HepG2 (cell line): ENCODE results near the gene FER1L5. TPM values are rescaled to one million over a fixed set of nuclear protein-coding genes. Genes with fewer than 3 reads are reported as not detected.

Source experiments
- AGO2 ChIP-seq: fragments of 200-400 bp; formaldehyde crosslinking; optimal IDR thresholded peaks from 2 replicates; pipeline ENCODE3; 2017; ENCODE audit warnings: mild to moderate bottlenecking, low read depth, low read length, moderate library complexity
- ASH2L ChIP-seq: fragments of 300-600, 200-600 bp; sonication (generic); IDR thresholded peaks from 2 replicates; pipeline ENCODE4 v1.7.0; 2017; ENCODE audit warnings: low read depth, mild to moderate bottlenecking, moderate library complexity, mixed read lengths, low read length; ENCODE audit not compliant: insufficient read length
- ERF ChIP-seq: IDR thresholded peaks from 2 replicates; pipeline ENCODE4 v1.6.1; 2018; ENCODE audit warnings: missing biosample characterization, missing genetic modification reagents
- GTF3A ChIP-seq: sonication (generic); formaldehyde crosslinking; conservative IDR thresholded peaks from 2 replicates; pipeline ENCODE4 v1.4.0; 2020; ENCODE audit warnings: mild to moderate bottlenecking, missing genetic modification reagents
- KDM5B ChIP-seq: sonication (generic); formaldehyde crosslinking; IDR thresholded peaks from 2 replicates; pipeline ENCODE4 v1.4.0; 2020; ENCODE audit warnings: missing genetic modification reagents, mild to moderate bottlenecking, borderline replicate concordance
- SRF ChIP-seq: IDR thresholded peaks from 2 replicates; pipeline ENCODE4 v1.6.1; 2011; ENCODE audit warnings: mild to moderate bottlenecking, low read depth, low read length, moderate library complexity
- ZBTB7A ChIP-seq: sonication (generic); formaldehyde crosslinking; IDR thresholded peaks from 2 replicates; pipeline ENCODE4 v1.8.0; 2022; ENCODE audit warnings: mild to moderate bottlenecking, missing genetic modification reagents
- ZNF362 ChIP-seq: sonication (generic); formaldehyde crosslinking; IDR thresholded peaks from 2 replicates; pipeline ENCODE4 v1.4.0; 2020; ENCODE audit warnings: missing genetic modification reagents, mild to moderate bottlenecking, borderline replicate concordance
- ZNF883 ChIP-seq: sonication (generic); formaldehyde crosslinking; IDR thresholded peaks from 2 replicates; pipeline ENCODE4 v1.5.1; 2020; ENCODE audit warnings: mild to moderate bottlenecking, missing genetic modification reagents; ENCODE audit errors: not compliant biosample characterization
- ZSCAN25 ChIP-seq: sonication (generic); formaldehyde crosslinking; IDR thresholded peaks from 2 replicates; pipeline ENCODE4 v1.8.0; 2022; ENCODE audit warnings: mild to moderate bottlenecking, missing genetic modification reagents
- polyA plus RNA-seq, 8 experiments: library from polyadenylated mRNA; depleted of rRNA in 3 of 8; stranded (reverse) in 7 of 8; unstranded in 1 of 8; fragments of >200 nt; fragmentation: Illumina TruSeq in 4 of 8; extraction: Trizol in 4 of 8; gene quantifications; 2 replicates each; pipeline versions ENCODE4 v1.2.1 to v1.2.3, GENCODE V29; 2011 to 2016; ENCODE audit warnings: low read depth in 4 of 8, missing spikeins in 1 of 8, mixed read lengths in 1 of 8; ENCODE audit not compliant: insufficient read depth in 1 of 8
- total RNA-seq, 5 experiments: library from RNA; depleted of rRNA; stranded (reverse); fragments of >200 nt; fragmentation: Illumina TruSeq; extraction: Trizol; gene quantifications; 2 replicates each; pipeline ENCODE4 v1.2.3, GENCODE V29; 2016; ENCODE audit warnings: low read depth in 1 of 5
- TF ChIP-seq, protein P1 (sequence below): IDR thresholded peaks from 2 replicates; pipeline ENCODE4 v1.6.1; 2016; ENCODE audit warnings: mild to moderate bottlenecking
- TF ChIP-seq, protein P2 (sequence below): sonication (generic); formaldehyde crosslinking; IDR thresholded peaks from 2 replicates; pipeline ENCODE4 v1.4.0; 2020; ENCODE audit warnings: mild to moderate bottlenecking, missing genetic modification reagents
- TF ChIP-seq, protein P3 (sequence below): sonication (generic); formaldehyde crosslinking; IDR thresholded peaks from 2 replicates; pipeline ENCODE4 v1.9.0; 2022; ENCODE audit warnings: low read depth, missing genetic modification reagents
- TF ChIP-seq, protein P4 (sequence below): sonication (generic); formaldehyde crosslinking; IDR thresholded peaks from 2 replicates; pipeline ENCODE4 v1.8.0; 2022; ENCODE audit warnings: mild to moderate bottlenecking, missing genetic modification reagents
- TF ChIP-seq, protein P5 (sequence below): sonication (generic); formaldehyde crosslinking; IDR thresholded peaks from 2 replicates; pipeline ENCODE4 v1.4.0; 2020; ENCODE audit warnings: mild to moderate bottlenecking, missing genetic modification reagents
- TF ChIP-seq, protein P6 (sequence below): sonication (generic); formaldehyde crosslinking; IDR thresholded peaks from 2 replicates; pipeline ENCODE4 v1.5.0; 2020; ENCODE audit warnings: mild to moderate bottlenecking, missing genetic modification reagents

The FER1L5 gene
- total and polyA plus RNA-seq, 2 of the 13 experiments (the other 11 are each of a cell fraction or from before 2014, with no cell fraction given): 0.02 to 0.08 TPM

DNA sequence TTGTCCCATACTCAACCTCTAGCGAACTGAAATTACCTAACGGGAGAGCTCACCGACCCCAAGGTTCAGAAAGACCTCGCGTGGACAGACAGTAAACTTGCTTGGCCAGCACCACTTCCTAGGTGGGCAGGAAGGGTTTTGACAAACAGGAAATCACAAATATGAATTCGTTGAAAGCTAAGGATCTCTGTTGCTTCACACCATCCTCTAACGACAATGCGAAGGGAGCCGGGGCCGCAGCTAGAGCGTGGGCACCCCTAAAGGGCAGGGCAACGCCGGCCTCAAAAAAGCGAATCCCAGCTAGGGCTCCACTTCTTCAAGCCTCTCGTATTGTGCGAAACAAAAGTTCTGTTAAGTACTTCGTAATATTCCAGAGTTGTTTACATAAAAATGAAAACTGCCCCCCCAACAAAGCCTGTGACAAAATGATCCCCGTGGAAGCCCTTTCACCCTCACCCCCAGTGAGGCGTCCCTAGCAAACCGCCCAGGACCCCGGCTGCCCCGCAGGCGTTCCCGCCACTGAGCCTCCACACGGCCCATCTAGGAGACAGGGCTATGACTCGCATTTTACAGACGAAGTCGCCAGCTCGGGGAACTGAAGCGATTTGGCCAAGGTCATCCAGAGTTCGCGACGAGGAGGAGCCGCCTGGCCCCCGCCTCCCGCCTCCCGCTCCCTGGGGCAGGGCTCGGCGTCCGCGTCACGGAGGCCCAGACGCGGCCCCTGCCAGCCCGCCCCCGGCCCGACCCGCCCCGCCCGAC lies 5.0 kb upstream of the FER1L5 start (continued):
- TF ChIP-seq ZNF362 (peak; percentile 36; the same call in 1 of the 2 replicates), ASH2L (peak; percentile 74), GTF3A (peak; percentile 92), SRF (no peak), ZBTB7A (CRISPR knock-in tag) (no peak), ZNF883 (CRISPR knock-in tag) (peak; percentile 78), KDM5B (0 out of 2 replicates have a peak, but pooled peaks have one; percentile 12), ZSCAN25 (CRISPR knock-in tag) (peak; percentile 43; the same call in 1 of the 2 replicates), ERF (CRISPR knock-in tag) (peak; percentile 13; the same call in 1 of the 2 replicates), AGO2 (peak; percentile 58)
- TF ChIP-seq, protein P1, sequence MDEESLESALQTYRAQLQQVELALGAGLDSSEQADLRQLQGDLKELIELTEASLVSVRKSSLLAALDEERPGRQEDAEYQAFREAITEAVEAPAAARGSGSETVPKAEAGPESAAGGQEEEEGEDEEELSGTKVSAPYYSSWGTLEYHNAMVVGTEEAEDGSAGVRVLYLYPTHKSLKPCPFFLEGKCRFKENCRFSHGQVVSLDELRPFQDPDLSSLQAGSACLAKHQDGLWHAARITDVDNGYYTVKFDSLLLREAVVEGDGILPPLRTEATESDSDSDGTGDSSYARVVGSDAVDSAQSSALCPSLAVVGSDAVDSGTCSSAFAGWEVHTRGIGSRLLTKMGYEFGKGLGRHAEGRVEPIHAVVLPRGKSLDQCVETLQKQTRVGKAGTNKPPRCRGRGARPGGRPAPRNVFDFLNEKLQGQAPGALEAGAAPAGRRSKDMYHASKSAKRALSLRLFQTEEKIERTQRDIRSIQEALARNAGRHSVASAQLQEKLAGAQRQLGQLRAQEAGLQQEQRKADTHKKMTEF (CRISPR knock-in tag): no peak
- TF ChIP-seq, protein P2, sequence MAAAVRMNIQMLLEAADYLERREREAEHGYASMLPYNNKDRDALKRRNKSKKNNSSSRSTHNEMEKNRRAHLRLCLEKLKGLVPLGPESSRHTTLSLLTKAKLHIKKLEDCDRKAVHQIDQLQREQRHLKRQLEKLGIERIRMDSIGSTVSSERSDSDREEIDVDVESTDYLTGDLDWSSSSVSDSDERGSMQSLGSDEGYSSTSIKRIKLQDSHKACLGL (CRISPR knock-in tag): 0 out of 2 replicates have a peak, but pooled peaks have one; percentile 8
- TF ChIP-seq, protein P3, sequence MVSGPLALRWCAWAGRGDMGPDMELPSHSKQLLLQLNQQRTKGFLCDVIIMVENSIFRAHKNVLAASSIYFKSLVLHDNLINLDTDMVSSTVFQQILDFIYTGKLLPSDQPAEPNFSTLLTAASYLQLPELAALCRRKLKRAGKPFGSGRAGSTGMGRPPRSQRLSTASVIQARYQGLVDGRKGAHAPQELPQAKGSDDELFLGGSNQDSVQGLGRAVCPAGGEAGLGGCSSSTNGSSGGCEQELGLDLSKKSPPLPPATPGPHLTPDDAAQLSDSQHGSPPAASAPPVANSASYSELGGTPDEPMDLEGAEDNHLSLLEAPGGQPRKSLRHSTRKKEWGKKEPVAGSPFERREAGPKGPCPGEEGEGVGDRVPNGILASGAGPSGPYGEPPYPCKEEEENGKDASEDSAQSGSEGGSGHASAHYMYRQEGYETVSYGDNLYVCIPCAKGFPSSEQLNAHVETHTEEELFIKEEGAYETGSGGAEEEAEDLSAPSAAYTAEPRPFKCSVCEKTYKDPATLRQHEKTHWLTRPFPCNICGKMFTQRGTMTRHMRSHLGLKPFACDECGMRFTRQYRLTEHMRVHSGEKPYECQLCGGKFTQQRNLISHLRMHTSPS (CRISPR knock-in tag): 0 out of 2 replicates have a peak, but pooled peaks have one; percentile 31
- TF ChIP-seq, protein P4, sequence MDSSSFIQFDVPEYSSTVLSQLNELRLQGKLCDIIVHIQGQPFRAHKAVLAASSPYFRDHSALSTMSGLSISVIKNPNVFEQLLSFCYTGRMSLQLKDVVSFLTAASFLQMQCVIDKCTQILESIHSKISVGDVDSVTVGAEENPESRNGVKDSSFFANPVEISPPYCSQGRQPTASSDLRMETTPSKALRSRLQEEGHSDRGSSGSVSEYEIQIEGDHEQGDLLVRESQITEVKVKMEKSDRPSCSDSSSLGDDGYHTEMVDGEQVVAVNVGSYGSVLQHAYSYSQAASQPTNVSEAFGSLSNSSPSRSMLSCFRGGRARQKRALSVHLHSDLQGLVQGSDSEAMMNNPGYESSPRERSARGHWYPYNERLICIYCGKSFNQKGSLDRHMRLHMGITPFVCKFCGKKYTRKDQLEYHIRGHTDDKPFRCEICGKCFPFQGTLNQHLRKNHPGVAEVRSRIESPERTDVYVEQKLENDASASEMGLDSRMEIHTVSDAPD (CRISPR knock-in tag): no peak
- TF ChIP-seq, protein P5, sequence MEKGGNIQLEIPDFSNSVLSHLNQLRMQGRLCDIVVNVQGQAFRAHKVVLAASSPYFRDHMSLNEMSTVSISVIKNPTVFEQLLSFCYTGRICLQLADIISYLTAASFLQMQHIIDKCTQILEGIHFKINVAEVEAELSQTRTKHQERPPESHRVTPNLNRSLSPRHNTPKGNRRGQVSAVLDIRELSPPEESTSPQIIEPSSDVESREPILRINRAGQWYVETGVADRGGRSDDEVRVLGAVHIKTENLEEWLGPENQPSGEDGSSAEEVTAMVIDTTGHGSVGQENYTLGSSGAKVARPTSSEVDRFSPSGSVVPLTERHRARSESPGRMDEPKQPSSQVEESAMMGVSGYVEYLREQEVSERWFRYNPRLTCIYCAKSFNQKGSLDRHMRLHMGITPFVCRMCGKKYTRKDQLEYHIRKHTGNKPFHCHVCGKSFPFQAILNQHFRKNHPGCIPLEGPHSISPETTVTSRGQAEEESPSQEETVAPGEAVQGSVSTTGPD (CRISPR knock-in tag): 0 out of 2 replicates have a peak, but pooled peaks have one; percentile 22
- TF ChIP-seq, protein P6, sequence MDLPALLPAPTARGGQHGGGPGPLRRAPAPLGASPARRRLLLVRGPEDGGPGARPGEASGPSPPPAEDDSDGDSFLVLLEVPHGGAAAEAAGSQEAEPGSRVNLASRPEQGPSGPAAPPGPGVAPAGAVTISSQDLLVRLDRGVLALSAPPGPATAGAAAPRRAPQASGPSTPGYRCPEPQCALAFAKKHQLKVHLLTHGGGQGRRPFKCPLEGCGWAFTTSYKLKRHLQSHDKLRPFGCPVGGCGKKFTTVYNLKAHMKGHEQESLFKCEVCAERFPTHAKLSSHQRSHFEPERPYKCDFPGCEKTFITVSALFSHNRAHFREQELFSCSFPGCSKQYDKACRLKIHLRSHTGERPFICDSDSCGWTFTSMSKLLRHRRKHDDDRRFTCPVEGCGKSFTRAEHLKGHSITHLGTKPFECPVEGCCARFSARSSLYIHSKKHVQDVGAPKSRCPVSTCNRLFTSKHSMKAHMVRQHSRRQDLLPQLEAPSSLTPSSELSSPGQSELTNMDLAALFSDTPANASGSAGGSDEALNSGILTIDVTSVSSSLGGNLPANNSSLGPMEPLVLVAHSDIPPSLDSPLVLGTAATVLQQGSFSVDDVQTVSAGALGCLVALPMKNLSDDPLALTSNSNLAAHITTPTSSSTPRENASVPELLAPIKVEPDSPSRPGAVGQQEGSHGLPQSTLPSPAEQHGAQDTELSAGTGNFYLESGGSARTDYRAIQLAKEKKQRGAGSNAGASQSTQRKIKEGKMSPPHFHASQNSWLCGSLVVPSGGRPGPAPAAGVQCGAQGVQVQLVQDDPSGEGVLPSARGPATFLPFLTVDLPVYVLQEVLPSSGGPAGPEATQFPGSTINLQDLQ: peak; percentile 85; the same call in 1 of the 2 replicates
